Measurements from ENCODE around the gene PLP1. TPM values are rescaled to one million over a fixed set of nuclear protein-coding genes. Genes with fewer than 3 reads are reported as not detected.

Gene PLP1
- total and polyA plus RNA-seq, 9 of the 15 experiments (the other 6 are each of a cell fraction or from before 2014, with no cell fraction given): not detected

DNA sequence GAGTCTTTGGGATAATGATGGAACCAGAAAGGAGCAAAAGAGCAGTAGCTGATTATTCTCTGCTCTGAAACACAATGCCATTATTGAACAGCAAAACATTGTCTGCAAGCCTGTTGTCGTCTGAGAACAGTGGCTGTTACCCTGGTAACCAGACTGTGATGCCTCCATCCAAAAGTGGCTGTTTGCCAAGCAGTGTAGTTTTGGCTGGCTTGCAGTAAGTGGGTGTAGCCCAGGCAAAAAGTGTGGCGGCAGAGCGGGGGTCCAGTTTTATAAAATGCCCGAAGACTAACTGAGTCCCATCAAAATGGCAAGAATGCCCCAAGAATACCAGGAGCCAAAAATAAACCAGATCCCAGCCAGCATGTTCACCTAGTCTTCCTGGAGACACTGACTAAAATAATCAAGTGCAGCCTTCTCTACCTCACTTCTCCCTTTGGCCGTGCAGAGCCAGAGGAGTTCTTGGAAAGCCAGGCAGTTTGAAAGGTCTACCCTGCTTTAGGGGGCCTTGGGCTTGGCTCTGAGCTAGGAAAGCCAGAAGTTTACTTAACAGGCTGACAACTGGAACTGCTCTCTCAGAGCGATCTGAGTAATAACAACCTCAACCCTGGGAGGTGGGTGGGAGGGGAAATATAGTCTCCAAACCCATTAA lies 2.6 kb downstream of the PLP1 start:
- no peak for DNase-seq (ENCODE audit: extremely low read depth in 1 of 4, low spot score in 3 of 4)
- no peak overlapping the region for H2AFZ ChIP-seq (ENCODE audit: low read depth, low read length)
- H4K20me1 ChIP-seq (replicated peaks; ENCODE audit: control insufficient read depth, insufficient read depth, low read length): no peaks in the 10 kb centered on the region
- no peak overlapping the region for H3K9ac ChIP-seq (ENCODE audit: insufficient read depth in 1 of 2, low read depth in 2 of 2, low read length in 2 of 2)
- H3K9me1 ChIP-seq (ENCODE audit: control insufficient read depth, insufficient read depth, low read length): no peaks in the 10 kb centered on the region
- POLR2A ChIA-PET: interaction anchor here (0.6 kb wide), 2 partner anchors 92 to 641 kb away, joined by 3 read pairs; no protein-coding TSS in a partner anchor
- no peaks in the 10 kb centered on the region for H3K36me3 ChIP-seq (ENCODE audit: control insufficient read depth, insufficient read depth, low read length)
- no peaks in the 10 kb centered on the region for H3K4me1 ChIP-seq (replicated peaks in 1 of 2; ENCODE audit: control insufficient read depth in 2 of 2, insufficient read depth in 2 of 2, low read length in 2 of 2)
- intact Hi-C loops (cut with micrococcal nuclease): no loop called here
- WGBS (ENCODE audit: insufficient coverage, low coverage, missing lambda C conversion rate): 0% methylated on average over 6 of the region's 6 CpGs
- no peak overlapping the region for H3K4me2 ChIP-seq (ENCODE audit: insufficient read depth, low read length)
- in situ Hi-C loops (cut with MboI): no loop called here
- no peak overlapping the region for H3K4me3 ChIP-seq
- ATAC-seq: no peak
- H3K27ac ChIP-seq (ENCODE audit: extremely low read depth, low read depth, low read length): no peak overlapping the region
- H3K79me2 ChIP-seq (ENCODE audit: control insufficient read depth, insufficient read depth, low read length): no peaks in the 10 kb centered on the region
- no peak for FAIRE-seq
- CTCF ChIA-PET (ENCODE audit: low intra/inter-chr PET ratio): no interaction called here
- peaks cover 0 to 12% of the 10 kb centered on the region in 2 experiments; a peak in 2 of 5 replicates for H3K27me3 ChIP-seq (ENCODE audit: control insufficient read depth in 2 of 2, insufficient read depth in 2 of 2, low read length in 2 of 2)
- no TSS peak for BruUV-seq (replicated peaks)
- no peaks in the 10 kb centered on the region for H3K9me3 ChIP-seq (replicated peaks; ENCODE audit: control insufficient read depth, insufficient read depth, low read depth, low read length)
- TF ChIP-seq ZNF408 (CRISPR knock-in tag; IDR thresholded peaks at IDR 0.05; ENCODE audit: low read depth) (no peak), RFX5 (IDR thresholded peaks at IDR 0.05; ENCODE audit: low read depth, low read length) (no peak), NFE2 (IDR thresholded peaks at IDR 0.05; ENCODE audit: low read depth) (no peak), ZNF696 (CRISPR knock-in tag; conservative IDR thresholded peaks at IDR 0.05) (no peak), NCOA6 (IDR thresholded peaks at IDR 0.05) (no peak), SREBF1 (IDR thresholded peaks at IDR 0.05; ENCODE audit: borderline replicate concordance, low read depth, low read length) (no peak), E2F5 (CRISPR knock-in tag; IDR thresholded peaks at IDR 0.05) (no peak), ZNF707 (CRISPR knock-in tag; conservative IDR thresholded peaks at IDR 0.05) (no peak), ZNF592 (IDR thresholded peaks at IDR 0.05) (no peak), ZNF324 (CRISPR knock-in tag; IDR thresholded peaks at IDR 0.05) (no peak)
- TF ChIP-seq, protein P1, sequence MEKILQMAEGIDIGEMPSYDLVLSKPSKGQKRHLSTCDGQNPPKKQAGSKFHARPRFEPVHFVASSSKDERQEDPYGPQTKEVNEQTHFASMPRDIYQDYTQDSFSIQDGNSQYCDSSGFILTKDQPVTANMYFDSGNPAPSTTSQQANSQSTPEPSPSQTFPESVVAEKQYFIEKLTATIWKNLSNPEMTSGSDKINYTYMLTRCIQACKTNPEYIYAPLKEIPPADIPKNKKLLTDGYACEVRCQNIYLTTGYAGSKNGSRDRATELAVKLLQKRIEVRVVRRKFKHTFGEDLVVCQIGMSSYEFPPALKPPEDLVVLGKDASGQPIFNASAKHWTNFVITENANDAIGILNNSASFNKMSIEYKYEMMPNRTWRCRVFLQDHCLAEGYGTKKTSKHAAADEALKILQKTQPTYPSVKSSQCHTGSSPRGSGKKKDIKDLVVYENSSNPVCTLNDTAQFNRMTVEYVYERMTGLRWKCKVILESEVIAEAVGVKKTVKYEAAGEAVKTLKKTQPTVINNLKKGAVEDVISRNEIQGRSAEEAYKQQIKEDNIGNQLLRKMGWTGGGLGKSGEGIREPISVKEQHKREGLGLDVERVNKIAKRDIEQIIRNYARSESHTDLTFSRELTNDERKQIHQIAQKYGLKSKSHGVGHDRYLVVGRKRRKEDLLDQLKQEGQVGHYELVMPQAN (IDR thresholded peaks at IDR 0.05; ENCODE audit: borderline replicate concordance): no peak
- TF ChIP-seq, protein P2, sequence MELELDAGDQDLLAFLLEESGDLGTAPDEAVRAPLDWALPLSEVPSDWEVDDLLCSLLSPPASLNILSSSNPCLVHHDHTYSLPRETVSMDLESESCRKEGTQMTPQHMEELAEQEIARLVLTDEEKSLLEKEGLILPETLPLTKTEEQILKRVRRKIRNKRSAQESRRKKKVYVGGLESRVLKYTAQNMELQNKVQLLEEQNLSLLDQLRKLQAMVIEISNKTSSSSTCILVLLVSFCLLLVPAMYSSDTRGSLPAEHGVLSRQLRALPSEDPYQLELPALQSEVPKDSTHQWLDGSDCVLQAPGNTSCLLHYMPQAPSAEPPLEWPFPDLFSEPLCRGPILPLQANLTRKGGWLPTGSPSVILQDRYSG (tag; conservative IDR thresholded peaks at IDR 0.05; ENCODE audit: low read depth): no peak
- TF ChIP-seq, protein P3, sequence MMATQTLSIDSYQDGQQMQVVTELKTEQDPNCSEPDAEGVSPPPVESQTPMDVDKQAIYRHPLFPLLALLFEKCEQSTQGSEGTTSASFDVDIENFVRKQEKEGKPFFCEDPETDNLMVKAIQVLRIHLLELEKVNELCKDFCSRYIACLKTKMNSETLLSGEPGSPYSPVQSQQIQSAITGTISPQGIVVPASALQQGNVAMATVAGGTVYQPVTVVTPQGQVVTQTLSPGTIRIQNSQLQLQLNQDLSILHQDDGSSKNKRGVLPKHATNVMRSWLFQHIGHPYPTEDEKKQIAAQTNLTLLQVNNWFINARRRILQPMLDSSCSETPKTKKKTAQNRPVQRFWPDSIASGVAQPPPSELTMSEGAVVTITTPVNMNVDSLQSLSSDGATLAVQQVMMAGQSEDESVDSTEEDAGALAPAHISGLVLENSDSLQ (IDR thresholded peaks at IDR 0.05): no peak
